OCI-LY7 (cell line): Measurements from ENCODE around the gene IKZF3. TPM values are rescaled to one million over a fixed set of nuclear protein-coding genes. Genes with fewer than 3 reads are reported as not detected.
A peak's percentile ranks its signal among the peaks of the same experiment; 100 is the strongest.

Experiments
- BruUV-seq: library from RNA; stranded (reverse); fragments of 400-500 nt; replicated peaks from 2 replicates; lab custom pipeline; 2021; lab: Mats Ljungman, UMichigan
- CTCF ChIA-PET: fragments of 300-600 bp; sonication (Branson Sonifier 250); formaldehyde crosslinking; loops from one replicate; lab custom pipeline; 2022; ENCODE audit warnings: antibody characterized with exemption; ENCODE audit not compliant: unreplicated experiment; lab: Charles Lee
- POLR2A ChIA-PET: fragments of 300-600 bp; sonication (Branson Sonifier 250); formaldehyde crosslinking; loops from one replicate; lab custom pipeline; 2022; ENCODE audit warnings: antibody characterized with exemption; lab: Charles Lee
- DNase-seq: peaks from one replicate; pipeline ENCODE4 v3.0.0-alpha.2; 2015; ENCODE audit warnings: low spot score
- H2AFZ ChIP-seq: fragments of 200-600 bp; sonication (generic), shearing (Covaris generic); 2 replicates; pipeline ENCODE4 v1.6.1; 2014; ENCODE audit warnings: mild to moderate bottlenecking, antibody characterized with exemption, low read length, moderate library complexity
- H3K27ac ChIP-seq: fragments of 200-600 bp; sonication (generic); 2 replicates; pipeline ENCODE4 v1.5.1; 2014; ENCODE audit warnings: mixed run types, low read depth, mild to moderate bottlenecking, moderate library complexity, low read length, inconsistent platforms; ENCODE audit not compliant: poor library complexity, severe bottlenecking
- H3K36me3 ChIP-seq: fragments of 200-600 bp; sonication (generic); 2 replicates; pipeline ENCODE4 v1.6.1; 2014; ENCODE audit warnings: mild to moderate bottlenecking, antibody characterized with exemption, low read length, moderate library complexity, mixed read lengths; ENCODE audit not compliant: insufficient read depth
- H3K4me1 ChIP-seq: fragments of 200-600 bp; sonication (generic); 2 replicates; pipeline ENCODE4 v1.5.1; 2014; ENCODE audit warnings: mild to moderate bottlenecking, low read length; ENCODE audit not compliant: insufficient read depth, poor library complexity, severe bottlenecking
- H3K4me2 ChIP-seq: fragments of 200-600 bp; sonication (generic); 2 replicates; pipeline ENCODE4 v1.6.1; 2014; ENCODE audit warnings: mild to moderate bottlenecking, low read length
- H3K4me3 ChIP-seq: fragments of 200-600 bp; sonication (generic); 2 replicates; pipeline ENCODE4 v1.5.1; 2014; ENCODE audit warnings: mild to moderate bottlenecking, low read depth, low read length; ENCODE audit not compliant: poor library complexity, severe bottlenecking
- H3K79me2 ChIP-seq: fragments of 200-600 bp; sonication (generic); 2 replicates; pipeline ENCODE4 v1.6.1; 2016; ENCODE audit warnings: low read depth, mild to moderate bottlenecking, low read length, moderate library complexity, mixed read lengths; ENCODE audit not compliant: insufficient read depth
- H3K9me2 ChIP-seq: fragments of 200-600 bp; sonication (generic); 2 replicates; pipeline ENCODE4 v1.6.1; 2016; ENCODE audit warnings: mild to moderate bottlenecking, low read length, mixed read lengths; ENCODE audit not compliant: insufficient read depth
- H3K9me3 ChIP-seq: fragments of 200-600 bp; sonication (generic); 2 replicates; pipeline ENCODE4 v1.6.1; 2014; ENCODE audit warnings: mild to moderate bottlenecking, mixed run types, low read length, mixed read lengths
- H4K20me1 ChIP-seq: fragments of 200-600 bp; sonication (generic); 2 replicates; pipeline ENCODE4 v1.6.1; 2014; ENCODE audit warnings: mild to moderate bottlenecking, antibody characterized with exemption, low read length, moderate library complexity, mixed read lengths; ENCODE audit not compliant: insufficient read depth
- CTCF ChIP-seq: fragments of 200-600 bp; sonication (generic); conservative IDR thresholded peaks from 2 replicates; pipeline ENCODE4 v1.5.1; 2014; ENCODE audit warnings: mild to moderate bottlenecking, antibody characterized with exemption, low read length, moderate library complexity, mixed read lengths
- EZH2phosphoT487 ChIP-seq: fragments of 200-600 bp; sonication (generic); IDR thresholded peaks from 2 replicates; pipeline ENCODE4 v1.6.1; 2018; ENCODE audit warnings: low read depth, borderline replicate concordance, mild to moderate bottlenecking, mixed run types, antibody characterized with exemption, low read length, moderate library complexity, mixed read lengths
- intact Hi-C: fragments of 100-400 bp; cut with micrococcal nuclease; formaldehyde crosslinking; loops from one replicate; pipeline ENCODE4 v1.10.0; 2022; ENCODE audit not compliant: unreplicated experiment
- total RNA-seq, 2 experiments: library from RNA; depleted of rRNA in 1 of 2; stranded (reverse); fragments of >200 nt in 1 of 2; shearing (Covaris generic) in 1 of 2; gene quantifications; 2 replicates each; pipeline ENCODE4 v1.2.3, GENCODE V29; 2014 to 2022

The IKZF3 gene
- total RNA-seq, 2 experiments from 2014 or later = 54.7 to 134 TPM

- TSS peak; percentile 58 for BruUV-seq
- Histone ChIP-seq H3K9me3 (no peaks in the 10 kb centered on the region), H3K4me3 (no peak overlapping the region), H4K20me1 (no peaks in the 10 kb centered on the region), H3K9me2 (no peaks in the 10 kb centered on the region), H3K27ac (peak overlapping the region; percentile 89), H2AFZ (peak overlapping the region; percentile 56), H3K79me2 (peaks cover 23% of the 10 kb centered on the region), H3K36me3 (no peaks in the 10 kb centered on the region), H3K4me2 (peak overlapping the region; percentile 94), H3K4me1 (peaks cover 59% of the 10 kb centered on the region)
- no peak for TF ChIP-seq EZH2phosphoT487
- TF ChIP-seq CTCF = no peak
- POLR2A ChIA-PET = no interaction called here
- intact Hi-C loops = no loop called here
- no peak for DNase-seq
- CTCF ChIA-PET = no interaction called here
Measured at GRCh38 chr17:39867084-39867879, 3.2 kb upstream of the IKZF3 start.

DNA sequence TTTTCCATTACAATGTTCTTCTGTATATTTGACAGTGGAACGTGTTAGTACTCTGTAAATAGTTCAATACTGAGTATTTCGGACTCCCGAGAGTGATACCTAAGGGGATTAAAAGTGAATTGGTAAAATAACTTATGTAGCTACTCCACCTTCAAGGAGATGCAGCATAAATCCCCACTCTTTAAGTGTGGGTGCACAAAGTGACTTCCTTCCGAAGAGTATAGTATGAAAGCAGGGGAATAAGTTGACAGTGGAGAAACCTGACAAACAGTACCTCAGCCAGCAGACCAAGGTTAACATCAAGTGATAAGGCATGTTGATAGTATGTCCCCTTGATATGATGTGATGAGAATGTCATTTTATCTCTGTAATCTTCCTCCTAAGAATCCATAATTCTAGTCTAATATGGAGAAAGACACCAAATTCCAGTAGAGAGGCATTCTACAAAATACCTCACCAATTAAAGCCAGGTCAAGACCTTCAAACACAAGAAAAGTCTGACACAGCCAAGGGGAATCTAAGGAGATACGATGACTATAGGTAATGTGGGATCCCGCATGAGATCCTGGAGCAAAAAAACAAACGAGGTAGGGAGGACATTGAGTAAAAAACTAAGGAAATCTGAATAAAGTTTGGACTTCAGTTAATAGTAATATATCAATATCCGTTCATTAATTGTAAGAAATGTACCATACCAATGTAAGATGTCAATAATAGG, 2.1 kb upstream of the IKZF3 start:
- no peak for TF ChIP-seq EZH2phosphoT487
- TF ChIP-seq CTCF = no peak
- Histone ChIP-seq H3K27ac (peak overlapping the region; percentile 89), H2AFZ (peak overlapping the region; percentile 56), H3K9me3 (no peaks in the 10 kb centered on the region), H3K4me1 (peaks cover 48% of the 10 kb centered on the region), H3K4me2 (peak overlapping the region; percentile 94), H3K36me3 (peaks cover 1% of the 10 kb centered on the region; the same call in 1 of the 2 replicates), H3K9me2 (no peaks in the 10 kb centered on the region), H4K20me1 (no peaks in the 10 kb centered on the region), H3K79me2 (peaks cover 34% of the 10 kb centered on the region), H3K4me3 (peak overlapping the region; percentile 85)
- ChIA-PET CTCF (no interaction called here), POLR2A (interaction anchor here (0.6 to 1.1 kb wide), 5 partner anchors 53 to 178 kb away, joined by 3 to 4 read pairs (median 3); partner anchors contain the start of genes MIEN1 and PGAP3)
- DNase-seq = no peak
- intact Hi-C loops = no loop called here
- no TSS peak for BruUV-seq
